ENCODE results near the gene MEG3. TPM values are rescaled to one million over a fixed set of nuclear protein-coding genes. Genes with fewer than 3 reads are reported as not detected.

Gene MEG3
- total and polyA plus RNA-seq, 9 of the 15 experiments (the other 6 are each of a cell fraction or from before 2014, with no cell fraction given), result 0.10 to 5.3 (median 1.0) TPM; not detected in 1

DNA sequence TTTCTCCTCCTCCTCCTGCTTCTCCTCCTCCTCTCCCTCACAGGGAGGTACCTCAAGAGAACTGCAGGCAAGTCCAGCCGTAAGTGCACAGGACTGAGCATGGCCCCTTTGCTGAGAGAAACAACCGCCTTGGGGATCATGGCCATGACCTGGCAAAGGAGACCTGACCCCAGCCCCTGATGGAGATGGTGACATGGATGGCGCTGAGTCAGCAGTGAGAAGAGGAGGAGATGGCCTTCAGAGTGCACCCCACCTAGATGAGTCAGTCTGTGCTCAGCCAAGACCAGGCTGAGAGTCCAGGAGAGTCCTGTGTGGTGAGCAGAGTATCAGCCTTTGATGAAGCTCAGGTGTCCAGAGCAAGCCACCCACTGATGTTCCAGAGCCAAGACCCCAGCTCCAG lies 36.4 kb downstream of the MEG3 start (continued):
- TF ChIP-seq ZNF197 (CRISPR knock-in tag; IDR thresholded peaks at IDR 0.05; ENCODE audit: low read depth) (no peak), POU5F1 (IDR thresholded peaks at IDR 0.05; ENCODE audit: borderline replicate concordance, low read depth, low read length, partially characterized antibody) (no peak), MAFK (IDR thresholded peaks at IDR 0.05; ENCODE audit: low read length) (peak; percentile 61), ZNF780A (CRISPR knock-in tag; IDR thresholded peaks at IDR 0.05) (no peak), NEUROD1 (IDR thresholded peaks at IDR 0.05; ENCODE audit: borderline replicate concordance, low read depth, low read length, partially characterized antibody) (no peak), MAFF (IDR thresholded peaks at IDR 0.05; ENCODE audit: low read length) (peak; percentile 32; the same call in 1 of the 2 replicates), TAL1 (IDR thresholded peaks at IDR 0.05) (no peak), TBP (optimal IDR thresholded peaks at IDR 0.05; ENCODE audit: low read depth, low read length) (no peak), ZNF263 (CRISPR knock-in tag; IDR thresholded peaks at IDR 0.05; ENCODE audit: borderline replicate concordance) (no peak), PKNOX1 (IDR thresholded peaks at IDR 0.05) (no peak), MEF2A (IDR thresholded peaks at IDR 0.05; ENCODE audit: control insufficient read depth, low read depth, low read length) (no peak), ZFX (CRISPR knock-in tag; IDR thresholded peaks at IDR 0.05) (no peak), PRPF4 (IDR thresholded peaks at IDR 0.05; ENCODE audit: insufficient read depth, low read depth, low read length, poor library complexity, severe bottlenecking) (no peak), SLC30A9 (CRISPR knock-in tag; IDR thresholded peaks at IDR 0.05) (no peak), FOS (IDR thresholded peaks at IDR 0.05; ENCODE audit: extremely low read depth, insufficient read length) (no peak), PREB (CRISPR knock-in tag; IDR thresholded peaks at IDR 0.05) (no peak), JUNB (CRISPR knock-in tag; conservative IDR thresholded peaks at IDR 0.05) (no peak), POLR2A (conservative IDR thresholded peaks at IDR 0.05) (no peak), ATF3 (IDR thresholded peaks at IDR 0.05) (peak; percentile 44; the same call in 1 of the 2 replicates), ATF3 (CRISPR knock-in tag; conservative IDR thresholded peaks at IDR 0.05) (no peak), SIX5 (IDR thresholded peaks at IDR 0.05; ENCODE audit: borderline replicate concordance in 1 of 2, insufficient read depth in 1 of 2, low read depth in 1 of 2, low read length in 2 of 2) (no peak), NFIX (CRISPR knock-in tag; IDR thresholded peaks at IDR 0.05; ENCODE audit: low read depth) (no peak)
- TF ChIP-seq, protein P1, sequence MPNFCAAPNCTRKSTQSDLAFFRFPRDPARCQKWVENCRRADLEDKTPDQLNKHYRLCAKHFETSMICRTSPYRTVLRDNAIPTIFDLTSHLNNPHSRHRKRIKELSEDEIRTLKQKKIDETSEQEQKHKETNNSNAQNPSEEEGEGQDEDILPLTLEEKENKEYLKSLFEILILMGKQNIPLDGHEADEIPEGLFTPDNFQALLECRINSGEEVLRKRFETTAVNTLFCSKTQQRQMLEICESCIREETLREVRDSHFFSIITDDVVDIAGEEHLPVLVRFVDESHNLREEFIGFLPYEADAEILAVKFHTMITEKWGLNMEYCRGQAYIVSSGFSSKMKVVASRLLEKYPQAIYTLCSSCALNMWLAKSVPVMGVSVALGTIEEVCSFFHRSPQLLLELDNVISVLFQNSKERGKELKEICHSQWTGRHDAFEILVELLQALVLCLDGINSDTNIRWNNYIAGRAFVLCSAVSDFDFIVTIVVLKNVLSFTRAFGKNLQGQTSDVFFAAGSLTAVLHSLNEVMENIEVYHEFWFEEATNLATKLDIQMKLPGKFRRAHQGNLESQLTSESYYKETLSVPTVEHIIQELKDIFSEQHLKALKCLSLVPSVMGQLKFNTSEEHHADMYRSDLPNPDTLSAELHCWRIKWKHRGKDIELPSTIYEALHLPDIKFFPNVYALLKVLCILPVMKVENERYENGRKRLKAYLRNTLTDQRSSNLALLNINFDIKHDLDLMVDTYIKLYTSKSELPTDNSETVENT (CRISPR knock-in tag; IDR thresholded peaks at IDR 0.05), result no peak

All from K562 (cell line).